HEK293T (cell line): ENCODE data around the gene CPA4.

Experiments
- ARNT ChIP-seq: fragments of 450-650 bp; IDR thresholded peaks from 2 replicates; pipeline ENCODE4 v1.6.1; 2017; ENCODE audit warnings: mild to moderate bottlenecking
- BHLHE40 ChIP-seq: fragments of 450-650 bp; IDR thresholded peaks from 2 replicates; pipeline ENCODE4 v1.6.1; 2016; ENCODE audit warnings: mild to moderate bottlenecking, moderate library complexity, borderline replicate concordance
- ELF4 ChIP-seq: fragments of 450-650 bp; IDR thresholded peaks from 2 replicates; pipeline ENCODE4 v1.6.1; 2017; ENCODE audit warnings: antibody characterized with exemption
- FOXA1 ChIP-seq: fragments of 450-650 bp; IDR thresholded peaks from 2 replicates; pipeline ENCODE4 v1.6.1; 2016; ENCODE audit warnings: mild to moderate bottlenecking
- FOXK2 ChIP-seq: fragments of 450-650 bp; IDR thresholded peaks from 2 replicates; pipeline ENCODE4 v1.6.1; 2016; ENCODE audit warnings: mild to moderate bottlenecking
- FOXM1 ChIP-seq: fragments of 450-650 bp; IDR thresholded peaks from 2 replicates; pipeline ENCODE4 v1.6.1; 2017; ENCODE audit warnings: mild to moderate bottlenecking, borderline replicate concordance
- HDGF ChIP-seq: fragments of 450-650 bp; IDR thresholded peaks from 2 replicates; pipeline ENCODE4 v1.6.1; 2017; ENCODE audit warnings: antibody characterized with exemption, borderline replicate concordance
- L3MBTL2 ChIP-seq: fragments of 450-650 bp; conservative IDR thresholded peaks from 2 replicates; pipeline ENCODE4 v1.6.1; 2016; ENCODE audit warnings: mild to moderate bottlenecking
- NFRKB ChIP-seq: fragments of 450-650 bp; IDR thresholded peaks from 2 replicates; pipeline ENCODE4 v1.6.1; 2016; ENCODE audit warnings: mild to moderate bottlenecking, moderate library complexity
- SP1 ChIP-seq: fragments of 450-650 bp; IDR thresholded peaks from 2 replicates; pipeline ENCODE4 v1.6.1; 2017
- SUZ12 ChIP-seq: fragments of 450-650 bp; IDR thresholded peaks from 2 replicates; pipeline ENCODE4 v1.6.1; 2016; ENCODE audit warnings: mild to moderate bottlenecking
- TARDBP ChIP-seq: fragments of 450-650 bp; IDR thresholded peaks from 2 replicates; pipeline ENCODE4 v1.6.1; 2016
- ZNF384 ChIP-seq: fragments of 450-650 bp; IDR thresholded peaks from 2 replicates; pipeline ENCODE4 v1.6.1; 2016
- TF ChIP-seq, protein P1 (sequence below): fragments of 450-650 bp; IDR thresholded peaks from 2 replicates; pipeline ENCODE4 v1.6.1; 2016

- TF ChIP-seq L3MBTL2, result no peak
- no peak for TF ChIP-seq FOXK2
- no peak for TF ChIP-seq SP1
- TF ChIP-seq ELF4, result no peak
- no peak for TF ChIP-seq FOXA1
- no peak for TF ChIP-seq ZNF384
- TF ChIP-seq BHLHE40, result no peak
- TF ChIP-seq NFRKB, result no peak
- no peak for TF ChIP-seq ARNT
- no peak for TF ChIP-seq SUZ12
- no peak for TF ChIP-seq TARDBP
- TF ChIP-seq, protein P1, sequence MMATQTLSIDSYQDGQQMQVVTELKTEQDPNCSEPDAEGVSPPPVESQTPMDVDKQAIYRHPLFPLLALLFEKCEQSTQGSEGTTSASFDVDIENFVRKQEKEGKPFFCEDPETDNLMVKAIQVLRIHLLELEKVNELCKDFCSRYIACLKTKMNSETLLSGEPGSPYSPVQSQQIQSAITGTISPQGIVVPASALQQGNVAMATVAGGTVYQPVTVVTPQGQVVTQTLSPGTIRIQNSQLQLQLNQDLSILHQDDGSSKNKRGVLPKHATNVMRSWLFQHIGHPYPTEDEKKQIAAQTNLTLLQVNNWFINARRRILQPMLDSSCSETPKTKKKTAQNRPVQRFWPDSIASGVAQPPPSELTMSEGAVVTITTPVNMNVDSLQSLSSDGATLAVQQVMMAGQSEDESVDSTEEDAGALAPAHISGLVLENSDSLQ, result no peak
- TF ChIP-seq HDGF, result no peak
- TF ChIP-seq FOXM1, result no peak
Measured at GRCh38 chr7:130367836-130368746, 75.1 kb downstream of the CPA4 start.
